GM23338 (cell line): ENCODE data around the gene ZNF277.

Experiments used
- EZH2phosphoT487 ChIP-seq: fragments of 200-600 bp; sonication (generic); IDR thresholded peaks from one replicate; pipeline ENCODE4 v1.8.1; 2018; ENCODE audit warnings: antibody characterized with exemption; ENCODE audit not compliant: unreplicated experiment
- ZNF114 ChIP-seq: fragments of 250-450 bp; sonication (Bioruptor Pico); IDR thresholded peaks from 2 replicates; pipeline ENCODE4 v1.5.0; 2020; ENCODE audit warnings: mild to moderate bottlenecking, moderate library complexity
- TF ChIP-seq, protein P1 (sequence below), 2 experiments: fragments of 200-600 bp in 1 of 2; sonication (generic) in 1 of 2; conservative IDR thresholded peaks; 2 replicates each; pipeline versions ENCODE4 v1.5.1 to v1.6.1; 2016 to 2017; ENCODE audit warnings: antibody characterized with exemption in 2 of 2, low read depth in 2 of 2, mild to moderate bottlenecking in 2 of 2, moderate library complexity in 1 of 2

DNA sequence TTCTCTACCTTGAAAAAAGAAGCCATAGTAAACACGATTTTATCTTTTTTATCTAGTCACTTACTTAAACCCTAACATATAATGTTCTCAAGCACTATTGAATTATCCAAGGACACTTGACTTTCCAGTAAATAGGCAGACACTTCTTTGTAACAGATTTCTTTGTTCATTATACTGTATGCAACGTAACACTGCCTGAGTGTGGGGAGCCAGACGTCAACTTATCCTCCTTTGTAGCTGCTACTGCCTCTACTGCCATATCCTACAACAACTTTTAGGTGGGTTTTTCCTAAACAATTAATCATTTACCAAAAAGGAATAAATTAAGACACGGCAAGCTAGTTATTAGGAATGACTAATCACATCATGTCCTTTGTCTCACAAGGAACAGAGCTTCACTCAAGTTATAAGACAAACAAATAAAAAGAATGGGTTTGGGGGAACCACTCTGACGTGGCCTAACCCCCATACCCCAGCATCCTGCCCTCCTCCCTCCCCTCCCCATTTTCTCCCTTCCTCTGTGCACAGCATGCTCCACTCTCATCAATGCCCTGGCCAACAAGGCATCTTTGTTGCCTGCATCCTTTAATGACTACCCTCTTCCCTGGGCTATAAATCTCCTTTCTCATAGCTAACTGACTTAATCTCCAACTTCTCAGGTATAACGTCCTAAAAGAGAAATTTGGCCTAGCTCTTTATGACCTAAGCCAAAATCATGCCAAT, 43.5 kb upstream of the ZNF277 start:
- TF ChIP-seq, protein P1, sequence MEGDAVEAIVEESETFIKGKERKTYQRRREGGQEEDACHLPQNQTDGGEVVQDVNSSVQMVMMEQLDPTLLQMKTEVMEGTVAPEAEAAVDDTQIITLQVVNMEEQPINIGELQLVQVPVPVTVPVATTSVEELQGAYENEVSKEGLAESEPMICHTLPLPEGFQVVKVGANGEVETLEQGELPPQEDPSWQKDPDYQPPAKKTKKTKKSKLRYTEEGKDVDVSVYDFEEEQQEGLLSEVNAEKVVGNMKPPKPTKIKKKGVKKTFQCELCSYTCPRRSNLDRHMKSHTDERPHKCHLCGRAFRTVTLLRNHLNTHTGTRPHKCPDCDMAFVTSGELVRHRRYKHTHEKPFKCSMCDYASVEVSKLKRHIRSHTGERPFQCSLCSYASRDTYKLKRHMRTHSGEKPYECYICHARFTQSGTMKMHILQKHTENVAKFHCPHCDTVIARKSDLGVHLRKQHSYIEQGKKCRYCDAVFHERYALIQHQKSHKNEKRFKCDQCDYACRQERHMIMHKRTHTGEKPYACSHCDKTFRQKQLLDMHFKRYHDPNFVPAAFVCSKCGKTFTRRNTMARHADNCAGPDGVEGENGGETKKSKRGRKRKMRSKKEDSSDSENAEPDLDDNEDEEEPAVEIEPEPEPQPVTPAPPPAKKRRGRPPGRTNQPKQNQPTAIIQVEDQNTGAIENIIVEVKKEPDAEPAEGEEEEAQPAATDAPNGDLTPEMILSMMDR (conservative IDR thresholded peaks at IDR 0.05; ENCODE audit: low read depth in 2 of 2) = no peak
- TF ChIP-seq ZNF114 (no peak), EZH2phosphoT487 (no peak)
